Activated naive CD4-positive, alpha-beta T cell treated with Interleukin-2 at 50 U/mL for 16 hours (primary cell): ENCODE measurements around the gene CENATAC.
"Not testable (repeated sequence)": the region's sequence is repeated elsewhere in the genome, so short reads cannot be mapped to it uniquely, and the experiment has no call there.

Experiments used
- DNase-seq: peaks from one replicate; pipeline ENCODE4 v3.0.0-alpha.2; 2020

Gene CENATAC, protein sequence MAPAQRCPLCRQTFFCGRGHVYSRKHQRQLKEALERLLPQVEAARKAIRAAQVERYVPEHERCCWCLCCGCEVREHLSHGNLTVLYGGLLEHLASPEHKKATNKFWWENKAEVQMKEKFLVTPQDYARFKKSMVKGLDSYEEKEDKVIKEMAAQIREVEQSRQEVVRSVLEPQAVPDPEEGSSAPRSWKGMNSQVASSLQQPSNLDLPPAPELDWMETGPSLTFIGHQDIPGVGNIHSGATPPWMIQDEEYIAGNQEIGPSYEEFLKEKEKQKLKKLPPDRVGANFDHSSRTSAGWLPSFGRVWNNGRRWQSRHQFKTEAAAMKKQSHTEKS

DNA sequence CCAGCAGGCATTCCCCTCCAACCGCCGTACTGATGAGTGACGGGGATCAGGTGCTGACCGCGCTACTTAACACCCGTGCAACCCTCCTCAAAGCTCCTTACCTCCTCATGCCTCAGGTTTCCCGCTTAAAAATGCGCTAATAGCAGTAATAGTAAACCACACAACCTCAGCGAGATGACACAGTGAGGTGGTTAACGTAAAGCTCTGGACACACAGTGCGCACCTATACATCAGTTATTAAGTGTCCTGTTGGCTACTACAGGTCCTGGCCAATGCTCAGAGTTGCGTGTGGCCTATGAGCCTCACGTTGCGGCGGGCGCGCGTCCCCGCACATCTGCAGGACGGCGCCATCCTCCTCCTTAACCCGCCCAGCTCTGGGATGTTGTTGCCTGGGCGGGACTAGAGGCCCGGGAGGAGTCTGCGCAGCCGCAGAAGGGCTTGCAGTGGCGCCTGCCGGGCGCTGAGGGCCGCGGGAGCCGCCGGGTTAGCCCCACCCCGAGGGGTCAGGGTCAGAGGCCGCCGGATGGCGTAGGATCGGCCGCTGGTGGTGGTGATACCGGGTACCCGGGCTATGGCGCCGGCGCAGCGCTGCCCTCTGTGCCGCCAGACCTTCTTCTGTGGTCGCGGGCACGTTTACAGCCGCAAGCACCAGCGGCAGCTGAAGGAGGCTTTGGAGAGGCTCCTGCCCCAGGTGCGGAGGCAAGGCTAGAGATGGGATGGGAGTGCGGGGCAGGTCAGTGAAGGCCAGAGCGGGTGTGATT, at the start of gene CENATAC:
TSS of gene CENATAC (plus strand) at position 512 of the 761 bp plus-strand sequence. CDS start at position 572, 60 bp downstream.
- peak; percentile 97 for DNase-seq

DNA sequence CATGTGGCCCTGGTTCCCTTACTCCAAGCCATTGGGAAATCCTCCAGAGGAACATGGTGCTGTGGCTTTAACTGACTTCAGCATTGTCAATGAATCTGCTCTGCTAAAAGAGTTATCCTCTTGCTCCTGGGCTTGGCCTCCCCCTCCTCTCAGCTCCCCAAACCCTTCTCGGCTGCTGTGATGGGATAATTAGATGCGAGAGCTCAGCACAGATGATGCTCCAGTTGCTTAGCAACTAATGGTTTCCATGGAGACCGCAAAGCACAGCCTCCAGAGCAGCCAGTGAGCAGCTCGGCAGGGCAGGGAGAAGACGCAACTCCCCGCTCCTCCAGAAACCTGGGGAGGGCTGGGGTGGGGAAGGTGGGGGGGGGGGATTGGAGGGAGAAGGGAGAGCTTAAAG, 44.7 kb upstream of the CENATAC start:
- DNase-seq: no peak

- DNase-seq: not testable (repeated sequence)
These were observed 44.0 kb upstream of the CENATAC start for GRCh38 chr11:118953976-118954375.

- DNase-seq: peak; percentile 89
These were observed 41.7 kb upstream of the CENATAC start, which contains the start of gene UPK2 for GRCh38 chr11:118956094-118956846. UPK2 (plus strand) TSS chr11:118956298; CDS start chr11:118956351, 53 bp downstream.

DNA sequence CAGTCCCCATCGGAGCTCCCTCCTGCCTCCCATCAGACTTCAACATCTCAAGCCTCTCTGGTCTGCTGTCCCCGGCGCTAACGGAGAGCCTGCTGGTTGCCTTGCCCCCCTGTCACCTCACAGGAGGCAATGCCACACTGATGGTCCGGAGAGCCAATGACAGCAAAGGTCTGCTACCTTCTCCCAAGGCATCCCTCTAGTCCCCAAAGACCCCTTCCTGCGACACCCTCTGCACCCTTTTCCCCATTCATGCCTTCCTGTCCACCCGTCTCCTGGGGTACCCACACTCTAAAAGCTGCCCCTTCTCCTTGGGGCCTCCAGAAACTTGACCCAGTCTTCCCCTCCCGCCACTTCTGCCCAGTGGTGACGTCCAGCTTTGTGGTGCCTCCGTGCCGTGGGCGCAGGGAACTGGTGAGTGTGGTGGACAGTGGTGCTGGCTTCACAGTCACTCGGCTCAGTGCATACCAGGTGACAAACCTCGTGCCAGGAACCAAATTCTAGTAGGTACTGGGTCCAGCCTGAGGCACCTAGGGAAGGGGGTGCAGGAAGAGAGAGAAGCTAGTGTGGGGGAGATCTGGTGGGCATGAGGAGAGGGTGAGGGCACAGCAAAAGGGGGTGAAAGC, 41.0 kb upstream of the CENATAC start:
- DNase-seq: no peak

DNA sequence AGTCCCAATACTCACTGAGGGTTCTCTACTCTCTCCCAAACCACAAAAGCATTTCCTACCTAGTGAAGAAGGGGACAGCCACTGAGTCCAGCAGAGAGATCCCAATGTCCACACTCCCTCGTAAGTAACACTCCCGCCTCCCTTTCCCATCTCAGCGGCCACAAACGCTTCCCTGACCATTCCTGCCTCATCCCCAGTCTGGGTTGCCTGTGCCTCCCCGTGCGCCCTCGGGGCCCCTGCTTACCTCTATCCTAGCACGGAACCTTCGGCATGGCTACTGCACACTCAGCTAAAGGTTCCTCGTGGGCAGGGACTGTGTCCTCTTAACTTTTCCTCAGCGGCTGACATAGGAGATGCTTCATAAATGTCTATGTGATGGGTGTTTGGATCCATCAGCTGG, 40.4 kb upstream of the CENATAC start:
- DNase-seq: no peak

GRCh38 chr11:118957968-118958367, 40.0 kb upstream of the CENATAC start:
- no peak for DNase-seq

- no peak for DNase-seq
These were observed 39.4 kb upstream of the CENATAC start for GRCh38 chr11:118958577-118958976.

DNA sequence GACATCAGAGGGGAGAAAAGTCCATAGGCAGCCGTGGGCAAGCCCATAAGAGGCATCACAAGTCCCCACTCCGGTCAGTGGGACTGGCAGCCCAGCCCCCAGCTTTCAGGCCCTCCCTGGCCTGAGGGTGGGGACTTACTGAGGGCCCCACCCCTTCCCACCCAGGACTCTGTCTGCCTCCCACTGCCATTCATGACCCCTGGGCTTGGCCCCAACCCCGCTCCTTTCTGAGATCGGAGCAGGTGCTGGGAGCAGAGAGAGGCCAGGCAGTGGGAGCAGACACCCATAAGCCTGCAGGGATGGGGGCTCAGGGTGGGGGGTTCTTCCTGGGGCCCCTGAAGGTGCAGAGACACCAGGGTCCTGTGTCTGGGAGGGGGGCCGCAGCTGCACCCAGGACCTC, 36.7 kb upstream of the CENATAC start:
- no peak for DNase-seq

DNA sequence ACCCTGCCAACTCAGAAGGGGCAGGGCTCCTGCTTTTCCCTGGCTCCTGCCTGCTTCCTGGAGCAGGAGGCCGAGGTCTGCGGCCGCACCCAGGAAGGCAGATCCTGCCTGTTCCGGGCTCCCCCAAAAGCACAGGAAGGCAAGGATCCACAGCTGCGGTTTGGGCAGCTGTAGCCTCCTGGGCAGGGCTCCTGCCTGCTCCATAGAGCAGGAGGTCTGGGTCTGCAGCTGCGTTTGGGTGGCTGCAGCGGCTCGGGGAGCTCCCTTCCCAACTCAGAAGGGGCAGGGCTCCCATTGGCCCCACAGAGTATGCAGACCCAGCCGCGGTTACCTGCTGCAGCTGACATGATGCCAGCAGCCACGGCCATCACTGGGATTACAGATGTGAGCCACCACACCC, 36.3 kb upstream of the CENATAC start:
- no peak for DNase-seq

DNA sequence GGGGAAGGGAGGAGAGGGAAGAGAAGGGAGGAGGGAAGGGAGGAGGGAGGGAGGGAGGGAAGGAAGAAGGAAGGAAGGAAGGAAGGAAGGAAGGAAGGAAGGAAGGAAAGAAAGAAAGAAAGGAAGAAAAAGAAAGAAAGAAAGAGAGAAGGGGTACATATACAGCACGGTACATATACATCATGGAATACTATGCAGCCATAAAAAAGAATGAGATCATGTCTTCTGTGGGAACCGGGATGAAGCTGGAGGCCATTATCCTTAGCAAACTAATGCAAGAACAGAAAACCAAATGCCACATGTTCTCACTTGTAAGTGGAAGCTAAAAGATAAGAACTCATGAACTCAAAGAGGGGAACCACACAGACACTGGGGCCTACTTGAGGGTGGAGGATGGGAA, 28.4 kb upstream of the CENATAC start:
- not testable (repeated sequence) for DNase-seq

GRCh38 chr11:118971646-118972045, 26.3 kb upstream of the CENATAC start, which contains the start of gene FOXR1:
FOXR1 (plus strand) TSS chr11:118971761; CDS start chr11:118971932, 171 bp downstream.
- no peak for DNase-seq

DNA sequence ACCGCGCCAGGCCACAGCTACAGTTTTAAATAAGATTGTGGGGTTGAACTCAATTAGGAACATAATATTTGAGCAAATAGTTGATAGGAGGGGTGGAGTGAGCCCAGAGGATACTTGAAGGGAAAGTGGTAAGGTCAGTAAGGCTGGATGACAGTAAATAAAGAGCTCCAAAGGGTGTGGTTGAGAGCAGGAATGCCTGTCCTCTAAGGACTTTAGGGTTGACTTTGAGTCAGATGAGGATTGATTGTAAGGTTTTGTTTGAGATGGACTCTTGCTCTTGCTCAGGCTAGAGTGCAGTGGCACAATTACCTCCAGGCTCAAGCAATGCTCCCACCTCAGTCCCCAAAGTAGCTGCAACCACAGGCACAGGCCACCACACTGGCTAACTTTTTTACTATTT, 24.0 kb upstream of the CENATAC start:
- no peak for DNase-seq

GRCh38 chr11:118975771-118976709, 21.9 kb upstream of the CENATAC start:
- no peak for DNase-seq

- no peak for DNase-seq
These were observed 18.5 kb upstream of the CENATAC start for GRCh38 chr11:118979434-118979833.

DNA sequence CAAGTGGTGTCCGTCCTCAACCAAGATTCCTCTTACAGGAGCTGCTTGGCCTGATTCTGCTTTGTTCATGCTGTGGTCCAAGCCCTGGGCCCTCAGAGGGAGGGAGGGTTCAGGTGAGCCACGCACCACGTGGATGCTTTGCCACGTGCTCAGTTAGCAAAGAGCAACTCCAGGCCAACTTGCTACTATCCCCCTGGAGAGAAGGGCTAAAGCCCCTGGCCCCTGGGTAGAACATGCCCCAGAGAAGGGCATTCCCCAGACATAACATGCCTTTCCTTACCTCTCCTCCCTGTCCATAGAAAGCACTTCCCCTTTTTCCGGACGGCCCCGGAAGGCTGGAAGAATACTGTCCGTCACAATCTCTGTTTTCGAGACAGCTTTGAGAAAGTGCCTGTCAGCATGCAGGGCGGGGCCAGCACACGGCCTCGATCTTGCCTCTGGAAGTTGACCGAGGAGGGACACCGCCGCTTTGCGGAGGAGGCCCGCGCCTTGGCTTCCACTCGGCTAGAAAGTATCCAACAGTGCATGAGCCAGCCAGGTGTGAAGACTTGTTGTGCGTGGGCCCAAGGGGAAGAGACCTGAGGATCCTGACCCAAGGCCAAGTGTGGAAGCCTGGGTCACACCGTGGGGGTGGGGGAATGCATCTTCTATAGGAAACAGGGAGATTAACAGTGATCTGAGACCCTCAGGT, 17.6 kb upstream of the CENATAC start:
- DNase-seq: no peak

DNA sequence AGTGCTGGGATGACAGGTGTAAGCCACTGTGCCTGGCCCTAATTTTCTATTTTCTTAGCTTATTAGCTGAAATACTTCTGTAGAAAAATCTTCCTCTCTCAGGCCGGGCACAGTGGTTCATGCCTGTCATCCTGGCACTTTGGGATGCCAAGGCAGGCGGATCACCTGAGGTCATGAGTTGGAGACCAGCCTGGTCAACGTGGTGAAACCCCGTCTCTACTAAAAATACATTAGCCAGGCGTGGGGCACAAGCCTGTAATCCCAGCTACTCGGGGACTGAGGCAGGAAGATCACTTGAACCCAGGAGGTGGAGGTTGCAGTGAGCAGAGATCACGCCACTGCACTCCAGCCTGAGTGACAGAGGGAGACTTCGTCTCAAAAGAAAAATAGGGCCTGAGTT, 13.6 kb upstream of the CENATAC start:
- DNase-seq: not testable (repeated sequence)

- no peak for DNase-seq
These were observed 13.1 kb upstream of the CENATAC start for GRCh38 chr11:118984825-118985224.

GRCh38 chr11:118988280-118988679, 9.7 kb upstream of the CENATAC start:
- no peak for DNase-seq

DNA sequence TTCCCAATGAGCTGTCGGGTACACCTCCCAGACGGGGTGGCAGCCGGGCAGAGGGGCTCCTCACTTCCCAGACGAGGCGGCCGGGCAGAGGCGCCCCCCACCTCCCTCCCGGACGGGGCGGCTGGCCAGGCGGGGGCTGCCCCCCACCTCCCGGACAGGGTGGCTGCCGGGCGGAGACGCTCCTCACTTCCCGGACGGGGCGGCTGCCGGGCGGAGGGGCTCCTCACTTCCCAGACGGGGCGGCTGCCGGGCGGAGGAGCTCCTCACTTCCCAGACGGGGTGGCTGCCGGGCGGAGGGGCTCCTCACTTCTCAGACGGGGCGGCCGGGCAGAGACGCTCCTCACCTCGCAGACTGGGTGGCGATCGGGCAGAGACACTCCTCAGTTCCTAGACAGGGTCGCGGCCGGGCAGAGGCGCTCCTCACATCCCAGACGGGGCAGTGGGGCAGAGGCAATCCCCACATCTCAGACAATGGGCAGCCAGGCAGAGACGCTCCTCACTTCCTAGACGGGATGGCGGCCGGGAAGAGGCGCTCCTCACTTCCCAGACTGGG, 6.4 kb upstream of the CENATAC start:
- not testable (repeated sequence) for DNase-seq
